Dendritic cell treated with granulocyte-macrophage colony-stimulating factor and Interleukin-4, amounts not matched to agents 40 ng/mL and 50 ng/mL, for 4 days (primary cell): Measurements from ENCODE around the gene GCG.

Source experiments
- H3K27ac Mint-ChIP-seq: one replicate; pipeline ENCODE4 v1.8.0; 2022; ENCODE audit warnings: mild to moderate bottlenecking, mixed read lengths
- H3K27me3 Mint-ChIP-seq: one replicate; pipeline ENCODE4 v1.8.0; 2022; ENCODE audit warnings: mild to moderate bottlenecking, mixed read lengths
- H3K36me3 Mint-ChIP-seq: one replicate; pipeline ENCODE4 v1.8.0; 2022; ENCODE audit warnings: low read depth, mixed read lengths
- H3K4me1 Mint-ChIP-seq: one replicate; pipeline ENCODE4 v1.8.0; 2022; ENCODE audit warnings: low read depth, mixed read lengths
- H3K4me3 Mint-ChIP-seq: one replicate; pipeline ENCODE4 v1.8.0; 2022; ENCODE audit warnings: mild to moderate bottlenecking, moderate library complexity, mixed read lengths
- H3K9me3 Mint-ChIP-seq: one replicate; pipeline ENCODE4 v1.8.0; 2022; ENCODE audit warnings: mixed read lengths
- intact Hi-C: fragments of 100-400 bp; cut with micrococcal nuclease; formaldehyde crosslinking; loops from one replicate; pipeline ENCODE4 v1.15.0; 2022

The GCG gene

DNA sequence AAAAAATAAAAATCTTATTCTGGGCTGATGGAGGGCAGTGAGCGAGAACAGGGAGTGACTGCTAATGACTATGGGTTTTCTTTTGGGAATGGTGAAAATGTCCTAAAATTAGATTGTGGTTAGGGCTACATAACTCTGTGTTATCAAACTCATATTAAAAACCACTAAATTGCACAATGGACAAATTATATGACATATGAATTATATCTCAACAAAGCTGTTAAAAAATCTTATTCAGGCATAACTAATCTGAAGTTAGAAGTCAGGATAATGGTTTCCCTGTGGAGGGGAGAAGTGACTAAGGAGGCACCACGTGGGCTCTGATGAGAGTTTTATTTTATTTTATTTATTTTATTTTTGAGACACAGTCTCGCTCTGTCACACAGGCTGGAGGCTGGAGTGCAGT lies 45.9 kb downstream of the GCG start:
- Mint-ChIP-seq H3K9me3 (no peaks in the 10 kb centered on the region), H3K4me1 (peaks cover 5% of the 10 kb centered on the region), H3K27me3 (peaks cover 2% of the 10 kb centered on the region), H3K4me3 (no peak overlapping the region), H3K36me3 (no peaks in the 10 kb centered on the region), H3K27ac (no peak overlapping the region)
- intact Hi-C loops = no loop called here

GRCh38 chr2:162103443-162104009 lies 48.5 kb downstream of the GCG start:
- Mint-ChIP-seq H3K4me1 (peaks cover 5% of the 10 kb centered on the region), H3K4me3 (no peak overlapping the region), H3K27ac (no peak overlapping the region), H3K9me3 (no peaks in the 10 kb centered on the region), H3K27me3 (peaks cover 2% of the 10 kb centered on the region), H3K36me3 (no peaks in the 10 kb centered on the region)
- intact Hi-C loops = no loop called here

GRCh38 chr2:162100579-162100978 lies 51.5 kb downstream of the GCG start:
- intact Hi-C loops = no loop called here

GRCh38 chr2:162099836-162100235 lies 52.2 kb downstream of the GCG start:
- H3K27me3 Mint-ChIP-seq = peaks cover 2% of the 10 kb centered on the region
- intact Hi-C loops = no loop called here
- H3K27ac Mint-ChIP-seq = no peak overlapping the region
- H3K4me3 Mint-ChIP-seq = no peak overlapping the region
- peaks cover 5% of the 10 kb centered on the region for H3K4me1 Mint-ChIP-seq
- H3K36me3 Mint-ChIP-seq = no peaks in the 10 kb centered on the region
- no peaks in the 10 kb centered on the region for H3K9me3 Mint-ChIP-seq

More at GRCh38 chr2:162100579-162100978, 51.5 kb downstream of the GCG start:
- H3K9me3 Mint-ChIP-seq = no peaks in the 10 kb centered on the region
- no peak overlapping the region for H3K27ac Mint-ChIP-seq
- peaks cover 5% of the 10 kb centered on the region for H3K4me1 Mint-ChIP-seq
- H3K36me3 Mint-ChIP-seq = no peaks in the 10 kb centered on the region
- H3K27me3 Mint-ChIP-seq = peaks cover 2% of the 10 kb centered on the region
- no peak overlapping the region for H3K4me3 Mint-ChIP-seq
